Loucy (cell line): ENCODE results near the gene NCKAP5.

Experiments
- CTCF ChIP-seq: fragments of 200-600 bp; sonication (generic); conservative IDR thresholded peaks from 2 replicates; pipeline ENCODE4 v1.5.1; 2014; ENCODE audit warnings: mild to moderate bottlenecking, antibody characterized with exemption, low read length
- EZH2phosphoT487 ChIP-seq: fragments of 200-600 bp; IDR thresholded peaks from 2 replicates; pipeline ENCODE4 v1.6.1; 2018; ENCODE audit warnings: antibody characterized with exemption, mild to moderate bottlenecking, moderate library complexity, borderline replicate concordance

GRCh38 chr2:133343018-133343352, 225.3 kb downstream of the NCKAP5 start:
- TF ChIP-seq CTCF = no peak
- TF ChIP-seq EZH2phosphoT487 = no peak
